NCI-H524 (cell line): ENCODE measurements around the gene MUC20.
"Not testable (repeated sequence)": the region's sequence is repeated elsewhere in the genome, so short reads cannot be mapped to it uniquely, and the experiment has no call there.

ENCODE experiments used
- DNase-seq, 2 experiments: peaks; one replicate each; lab custom pipeline; 2025; lab: John Stamatoyannopoulos, UW

Gene MUC20

DNA sequence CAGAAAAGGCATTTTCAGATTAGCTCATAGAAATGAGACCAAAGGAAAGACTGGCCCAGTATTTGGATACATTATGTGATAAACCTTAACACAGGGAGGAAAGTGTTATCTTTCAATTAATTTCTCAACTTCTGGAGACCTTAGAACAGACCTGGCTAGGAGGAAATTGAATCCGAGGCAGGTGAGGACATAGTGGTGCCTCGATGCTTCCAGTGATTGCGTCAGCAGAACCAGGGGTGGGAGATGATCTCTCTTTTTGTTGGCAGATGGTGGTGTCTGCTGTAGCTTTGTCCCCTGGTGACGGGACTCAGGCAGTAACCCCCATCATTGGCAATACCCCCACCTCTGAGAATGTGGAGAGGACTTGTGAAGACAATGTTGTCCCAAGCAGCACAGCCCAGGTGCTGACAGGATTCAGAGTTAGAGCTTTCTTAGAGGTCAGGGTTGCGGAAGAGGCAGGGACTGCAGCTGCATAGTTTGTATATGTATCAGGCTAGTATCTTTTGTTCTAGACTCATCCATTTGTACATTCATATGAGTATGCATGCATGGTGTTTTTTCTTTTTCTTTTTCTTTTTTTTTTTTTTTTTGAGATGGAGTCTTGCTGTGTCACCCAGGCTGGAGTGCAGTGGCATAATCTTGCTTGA, 27.9 kb upstream of the MUC20 start:
- DNase-seq: no peak

DNA sequence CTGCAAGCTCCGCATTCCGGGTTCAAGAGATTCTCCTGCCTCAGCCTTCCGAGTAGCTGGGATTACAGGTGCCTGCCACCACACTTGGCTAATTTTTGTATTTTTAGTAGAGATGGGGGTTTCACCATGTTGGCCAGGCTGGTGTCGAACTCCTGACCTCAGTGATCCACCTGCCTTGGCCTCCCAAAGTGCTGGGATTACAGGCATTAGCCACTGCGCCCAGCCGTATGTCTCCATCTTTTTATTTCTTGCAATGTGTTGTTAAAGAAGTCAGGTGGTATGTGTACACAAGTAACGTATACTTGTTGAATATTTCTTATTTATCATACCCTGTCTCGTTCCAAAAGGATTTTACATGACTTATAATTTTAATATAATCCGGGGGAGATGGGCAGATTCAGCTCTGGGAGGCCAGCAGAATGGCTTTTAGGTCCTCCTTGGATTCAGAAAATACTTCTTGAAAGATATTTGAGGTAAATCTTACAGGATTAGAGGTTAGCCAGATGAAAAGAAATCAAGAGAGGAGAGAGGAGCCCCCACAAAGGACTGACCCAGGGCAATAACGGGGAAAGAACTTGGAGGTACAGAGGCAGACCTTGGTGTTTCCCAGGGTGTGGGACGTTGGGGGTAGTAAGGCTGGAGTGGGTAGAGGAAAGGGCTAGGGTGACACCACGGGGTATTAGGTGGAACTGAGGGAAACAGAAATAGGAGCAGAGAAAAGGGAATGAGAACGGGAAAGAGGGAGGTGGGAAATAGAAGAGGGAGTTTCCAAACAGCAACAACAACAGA, 27.2 kb upstream of the MUC20 start:
- DNase-seq: no peak

DNA sequence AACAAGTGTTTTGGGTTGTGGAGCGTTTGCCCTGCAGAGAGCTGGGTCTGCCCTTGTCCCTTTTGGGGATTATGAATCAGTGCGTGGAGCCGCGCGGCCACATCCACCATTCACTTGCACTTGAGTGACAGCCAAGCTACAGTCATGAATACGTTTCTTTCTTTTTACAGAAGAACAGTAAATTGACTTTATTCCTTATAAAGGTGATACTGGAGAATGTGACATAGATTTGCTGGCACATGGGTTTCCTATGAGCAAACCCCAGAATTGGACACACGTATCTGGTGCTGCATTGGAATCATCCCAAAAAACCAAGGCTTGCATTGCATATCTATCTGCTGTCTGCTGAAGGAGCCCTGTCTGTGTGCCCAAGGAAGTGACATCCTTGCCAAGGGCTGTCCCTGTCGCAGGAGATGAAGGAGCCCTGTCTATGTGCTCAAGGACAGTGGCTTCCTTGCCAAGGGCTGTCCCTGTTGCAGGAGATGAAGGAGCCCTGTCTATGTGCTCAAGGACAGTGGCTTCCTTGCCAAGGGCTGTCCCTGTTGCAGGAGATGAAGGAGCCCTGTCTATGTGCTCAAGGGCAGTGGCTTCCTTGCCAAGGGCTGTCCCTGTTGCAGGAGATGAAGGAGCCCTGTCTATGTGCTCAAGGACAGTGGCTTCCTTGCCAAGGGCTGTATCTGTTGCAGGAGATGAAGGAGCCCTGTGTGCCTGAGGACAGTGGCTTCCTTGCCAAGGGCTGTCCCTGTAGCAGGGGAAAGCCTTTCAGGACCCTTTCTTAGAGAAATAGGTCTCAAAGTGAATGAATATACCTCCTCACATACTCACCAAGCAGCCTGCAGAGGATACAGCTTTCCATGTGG, 26.3 kb upstream of the MUC20 start:
- DNase-seq: not testable (repeated sequence)

DNA sequence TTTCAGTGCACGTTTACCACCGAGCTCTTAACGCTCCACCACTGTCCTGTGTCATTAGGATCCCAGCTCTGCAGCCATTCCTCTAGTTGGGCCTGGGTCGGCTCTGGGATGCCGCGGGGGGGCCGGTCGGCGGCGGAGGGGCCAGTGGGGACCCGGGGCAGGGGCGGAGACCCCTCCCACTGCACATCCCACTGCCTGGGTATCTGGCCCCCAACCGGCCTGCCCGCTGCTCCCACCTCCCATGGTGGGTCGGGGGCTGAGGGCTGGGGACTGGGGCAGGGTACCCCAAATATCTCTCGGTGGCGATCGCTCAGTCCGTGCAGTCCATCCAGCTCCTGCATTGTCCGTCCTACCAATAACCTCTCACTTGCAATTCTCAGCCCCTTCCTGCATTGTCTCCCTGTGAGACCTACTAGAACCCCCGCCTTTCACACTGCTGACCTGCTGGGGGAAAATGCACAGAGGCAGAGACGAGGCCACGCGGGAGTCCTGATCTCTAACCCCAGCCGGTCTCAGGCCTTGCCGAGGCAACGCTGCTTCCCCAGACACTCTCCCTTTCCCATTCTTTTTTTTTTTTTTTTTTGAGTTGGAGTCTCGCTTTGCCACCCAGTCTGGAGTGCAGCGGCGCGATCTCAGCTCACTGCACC, 24.0 kb upstream of the MUC20 start:
- DNase-seq: no peak

DNA sequence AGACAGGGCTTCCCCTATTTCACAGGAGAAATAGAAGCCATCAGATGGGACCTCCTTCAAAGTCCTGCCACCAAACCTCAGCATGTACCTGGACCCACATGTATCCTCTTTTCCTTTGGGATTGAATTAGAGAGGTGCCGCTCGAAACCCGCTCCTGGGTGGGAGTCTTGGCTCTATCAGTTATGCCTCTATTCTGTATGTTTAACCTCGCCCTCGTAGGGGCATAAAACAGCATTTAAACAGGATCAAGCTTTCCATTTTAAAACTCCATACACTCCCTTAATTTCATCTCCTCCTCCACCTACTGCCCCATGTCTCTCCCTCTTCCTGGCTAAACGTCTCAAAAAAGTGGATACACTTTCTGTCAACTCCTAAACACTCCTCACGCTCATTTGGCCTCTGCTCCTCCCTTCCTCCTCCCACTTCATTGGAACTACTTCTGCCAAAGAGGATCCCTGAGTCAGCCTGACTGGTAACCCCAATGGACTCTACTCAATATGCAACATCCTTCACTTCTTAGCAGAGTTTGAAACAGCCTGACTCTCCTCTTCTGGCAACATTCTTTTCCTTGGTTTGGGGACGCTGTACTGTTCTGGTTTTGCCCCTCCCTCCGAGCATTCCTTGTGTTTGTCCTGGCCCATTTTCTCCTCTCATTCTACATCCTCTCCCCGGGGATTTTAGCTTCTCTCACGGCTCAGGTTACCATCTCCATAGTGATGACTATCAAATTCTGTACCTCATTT, 23.0 kb upstream of the MUC20 start:
- no peak for DNase-seq

DNA sequence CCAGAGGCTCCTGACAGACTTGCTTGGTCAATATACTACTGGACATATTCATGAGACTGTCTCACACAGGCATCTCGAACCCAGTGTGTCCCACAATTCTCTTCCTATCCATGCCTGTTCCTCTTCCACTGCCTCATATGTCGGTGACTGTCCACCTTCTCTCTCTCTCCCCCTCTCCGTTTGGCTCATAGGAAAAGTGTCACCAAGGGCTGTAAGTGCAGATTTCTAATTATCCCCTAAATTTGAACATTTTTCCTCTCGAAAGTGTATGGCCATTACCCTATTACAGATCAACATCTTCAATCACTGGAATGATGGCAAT, 22.5 kb upstream of the MUC20 start:
- no peak for DNase-seq

DNA sequence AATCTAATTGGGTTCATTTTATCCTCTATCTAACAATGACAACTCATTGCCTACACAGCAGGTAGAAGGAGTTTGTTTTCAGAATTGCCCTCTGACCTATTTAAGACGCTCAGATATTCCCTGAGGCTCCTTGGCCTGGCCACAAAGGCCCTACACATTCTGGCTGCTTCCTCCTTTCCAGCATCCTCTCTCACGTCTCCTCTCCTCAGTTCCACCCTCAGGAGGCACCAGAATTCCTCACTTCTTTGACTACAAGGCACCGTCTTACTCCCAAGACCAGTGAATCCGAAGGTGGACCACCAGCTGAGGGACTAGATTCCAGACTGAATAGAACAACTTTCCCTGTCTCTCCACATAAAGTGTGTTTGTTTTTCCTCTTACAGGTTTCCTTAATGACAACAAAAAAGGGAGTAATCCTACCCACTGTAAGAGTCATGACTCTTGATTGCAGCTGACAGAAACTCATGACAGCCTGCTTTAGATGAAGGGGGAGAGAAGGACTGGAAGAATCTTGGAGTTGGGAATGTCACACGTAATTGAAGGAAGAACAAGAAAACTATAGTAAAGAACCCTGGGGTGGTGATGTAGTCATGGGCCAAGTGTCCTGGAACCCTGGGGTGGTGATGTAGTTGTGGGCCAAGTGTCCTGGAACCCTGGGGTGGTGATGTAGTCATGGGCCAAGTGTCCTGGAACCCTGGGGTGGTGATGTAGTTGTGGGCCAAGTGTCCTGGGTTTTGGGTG, 22.0 kb upstream of the MUC20 start:
- no peak for DNase-seq

DNA sequence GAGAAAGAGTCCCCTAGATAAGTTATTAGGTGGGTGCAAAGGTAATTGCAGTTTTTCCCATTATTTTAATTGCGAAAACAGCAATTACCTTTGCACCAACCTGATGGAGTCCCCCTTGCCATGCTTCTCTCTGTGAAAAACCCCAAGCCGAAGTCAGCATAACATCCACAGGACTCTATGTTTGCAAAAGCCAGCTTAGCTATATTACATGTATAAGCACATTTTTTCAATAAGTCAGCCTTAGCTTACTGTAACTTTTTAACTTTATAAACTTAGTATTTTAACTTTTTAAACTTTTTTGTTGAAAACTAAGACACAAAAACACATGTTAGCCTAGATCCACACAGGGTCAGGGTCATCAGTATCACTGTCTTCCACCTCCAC, 21.4 kb upstream of the MUC20 start:
- no peak for DNase-seq

DNA sequence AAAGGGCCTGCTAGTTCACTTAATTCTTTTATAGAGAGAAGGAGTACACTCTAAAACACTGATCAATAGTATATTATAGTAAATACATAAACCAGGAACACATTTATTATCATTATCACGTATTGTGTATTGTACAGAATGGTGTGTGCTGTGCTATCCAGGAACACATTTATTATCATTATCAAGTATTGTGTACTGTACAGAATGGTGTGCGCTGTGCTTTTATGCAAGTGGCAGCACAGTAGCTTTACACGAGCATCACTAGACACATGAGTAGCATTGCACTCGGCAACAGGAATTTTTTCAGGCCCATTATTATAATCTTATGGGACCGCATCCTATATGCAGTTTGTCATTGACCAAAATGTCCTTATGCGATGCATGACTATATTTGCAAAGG, 20.9 kb upstream of the MUC20 start:
- DNase-seq: no peak

DNA sequence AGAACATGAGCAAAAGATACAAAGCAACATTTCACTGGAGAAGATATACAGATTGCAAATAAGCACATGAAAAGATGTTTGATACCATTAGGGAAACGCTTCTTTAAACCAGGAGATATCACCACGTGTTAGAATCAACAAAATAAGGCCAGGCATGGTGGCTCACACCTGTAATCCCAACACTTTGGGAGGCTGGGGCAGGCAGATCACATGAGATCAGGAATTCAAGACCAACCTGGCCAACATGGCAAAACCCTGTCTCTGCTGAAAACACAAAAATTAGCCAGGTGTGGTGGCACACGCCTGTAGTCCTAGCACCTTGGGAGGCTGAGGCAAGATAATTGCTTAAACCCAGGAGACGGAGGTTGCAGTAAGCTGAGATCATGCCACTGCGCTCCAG, 20.5 kb upstream of the MUC20 start:
- DNase-seq: no peak

DNA sequence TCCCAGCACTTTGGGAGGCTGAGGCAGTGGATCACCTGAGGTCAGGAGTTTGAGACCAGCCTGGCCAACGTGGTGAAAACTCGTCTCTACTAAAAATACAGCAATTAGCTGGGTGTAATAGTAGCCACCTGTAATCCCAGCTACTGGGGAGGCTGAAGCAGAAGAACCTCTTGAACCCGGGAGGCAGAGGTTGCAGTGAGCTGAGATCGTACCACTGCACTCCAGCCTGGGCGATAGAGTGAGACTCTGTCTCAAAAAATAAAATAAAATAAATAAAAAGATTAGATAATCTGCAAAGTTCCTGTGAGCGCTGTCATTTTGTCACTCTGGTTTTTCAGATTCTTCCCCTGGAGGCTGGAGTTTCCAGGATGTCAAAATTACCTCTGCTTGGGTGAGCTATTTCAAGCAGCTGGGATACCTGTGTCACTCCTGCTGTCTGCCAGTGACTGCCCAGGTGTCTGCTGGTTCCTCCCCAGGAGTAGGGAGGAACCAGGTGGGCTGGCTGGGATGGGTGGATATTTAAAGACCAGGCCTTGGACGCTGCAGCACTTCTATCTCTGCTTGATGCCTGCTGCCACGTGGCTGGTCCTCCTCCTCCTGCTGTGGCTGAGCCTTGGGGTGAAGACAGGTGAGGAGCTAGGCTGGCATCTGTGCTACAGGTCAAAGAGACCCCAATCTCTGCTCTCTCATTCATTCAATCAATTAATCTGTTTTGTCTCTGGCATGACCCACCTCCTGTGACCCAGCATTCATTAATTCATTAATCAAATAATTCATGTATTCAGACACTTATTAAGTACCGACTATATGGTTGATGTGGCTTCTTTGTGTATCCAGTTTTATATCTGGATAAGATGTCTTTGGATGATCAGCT, 19.5 kb upstream of the MUC20 start:
- no peak for DNase-seq

DNA sequence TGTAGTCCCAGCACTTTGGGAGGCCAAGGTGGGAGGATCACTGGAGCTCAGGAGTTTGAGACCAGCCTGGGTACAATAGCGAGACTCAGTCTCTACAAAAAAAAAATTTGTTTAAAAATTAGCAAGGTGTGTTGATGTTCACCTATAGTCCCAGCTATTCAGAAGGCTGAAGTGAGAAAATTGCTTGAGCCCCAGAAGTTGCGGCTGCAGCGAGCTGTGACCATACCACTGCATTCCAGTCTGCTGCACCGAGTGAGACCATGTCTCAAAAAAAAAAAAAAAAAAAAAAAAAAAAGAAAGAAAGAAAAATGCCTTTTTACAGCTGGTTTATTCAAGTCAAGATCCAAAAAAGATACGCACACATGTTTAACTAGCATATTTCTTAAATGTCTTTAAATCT, 17.0 kb upstream of the MUC20 start:
- no peak for DNase-seq

DNA sequence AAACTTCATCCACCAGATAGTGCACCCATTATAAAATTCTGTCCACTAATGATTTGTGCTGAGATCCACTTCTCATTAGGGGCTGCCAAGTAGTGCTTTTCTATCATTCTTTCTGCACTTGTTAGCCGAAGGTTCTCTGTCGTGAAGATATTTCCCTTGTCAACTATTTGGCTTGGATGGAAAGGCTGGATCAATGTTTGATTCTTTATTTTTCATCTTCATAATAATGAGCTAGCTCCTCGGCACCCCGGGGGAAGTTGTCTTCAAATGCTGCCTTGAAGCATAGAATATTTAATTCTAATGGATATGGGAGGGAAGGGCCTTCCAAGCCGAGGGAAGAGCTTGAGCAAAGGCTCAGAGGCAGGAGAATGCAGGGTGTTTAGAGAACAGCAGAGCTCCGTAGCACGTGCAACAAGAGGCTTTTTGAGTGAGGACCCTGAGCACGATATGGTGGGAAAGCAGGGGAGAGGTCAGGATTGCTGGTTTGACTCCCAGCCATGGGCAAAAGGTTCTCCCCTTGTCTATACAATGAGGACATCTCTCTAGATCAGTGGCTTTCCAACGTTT, 16.3 kb upstream of the MUC20 start:
- no peak for DNase-seq

DNA sequence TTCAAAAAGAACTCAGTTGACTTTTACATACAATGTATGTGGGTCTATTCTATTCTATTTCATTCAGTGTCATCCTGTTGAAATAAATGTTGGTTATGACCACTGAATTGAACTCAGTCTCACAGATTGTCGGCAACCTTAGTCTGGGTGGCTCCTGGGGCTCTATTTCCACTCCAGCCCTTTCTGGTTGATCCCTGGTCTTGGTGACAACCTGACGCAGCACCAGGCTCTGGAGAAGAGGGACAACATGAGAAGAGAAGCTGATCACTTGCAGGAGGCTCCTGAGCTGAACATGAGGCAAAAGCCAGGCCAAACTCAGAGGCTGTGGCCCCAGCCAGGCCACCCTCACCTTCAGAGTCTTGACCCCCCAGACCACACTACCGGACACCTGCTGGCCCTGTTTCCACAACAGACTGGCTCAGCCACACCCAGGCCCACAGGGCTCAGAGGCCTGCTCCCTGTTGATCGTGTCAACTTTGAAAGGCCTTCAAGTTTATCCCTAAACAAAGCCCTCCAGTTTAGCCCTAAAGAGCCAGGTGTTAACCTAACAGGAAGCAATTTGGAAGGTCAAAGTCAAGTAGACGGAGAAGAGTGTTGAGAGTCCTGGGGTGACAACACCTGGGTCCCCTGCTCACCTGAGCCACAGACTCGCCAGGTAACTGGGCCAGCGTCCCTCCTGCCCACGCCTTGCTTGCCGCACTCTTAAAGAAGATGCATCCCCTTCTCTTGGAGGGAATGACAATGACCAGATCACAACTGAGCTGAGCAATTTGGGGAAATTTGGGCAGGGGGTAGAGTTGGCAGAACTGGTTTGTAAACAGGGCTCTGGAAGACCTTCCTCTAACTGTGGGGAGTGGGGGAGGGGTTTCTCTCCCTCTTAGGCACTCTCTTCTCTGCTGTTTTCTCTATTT, 15.4 kb upstream of the MUC20 start:
- DNase-seq: no peak

DNA sequence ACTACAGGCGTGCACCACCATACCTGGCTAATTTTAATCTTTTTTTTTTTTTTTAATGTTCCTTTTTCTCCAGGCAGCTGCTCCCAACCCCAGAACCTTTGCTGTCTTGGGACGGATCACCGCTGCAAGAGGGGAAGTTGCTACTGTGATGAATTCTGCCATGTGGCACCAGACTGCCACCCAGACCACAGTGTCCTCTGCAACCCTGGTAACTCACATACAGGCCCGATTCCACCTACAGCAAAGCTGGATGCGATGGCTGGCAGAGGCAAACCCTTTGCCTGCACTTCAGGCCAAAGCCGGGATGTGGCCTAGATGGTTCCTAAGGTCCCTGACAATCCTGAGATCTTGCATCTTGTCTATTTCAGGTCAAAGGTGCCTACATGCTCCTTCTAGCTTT, 12.7 kb upstream of the MUC20 start:
- DNase-seq: no peak

DNA sequence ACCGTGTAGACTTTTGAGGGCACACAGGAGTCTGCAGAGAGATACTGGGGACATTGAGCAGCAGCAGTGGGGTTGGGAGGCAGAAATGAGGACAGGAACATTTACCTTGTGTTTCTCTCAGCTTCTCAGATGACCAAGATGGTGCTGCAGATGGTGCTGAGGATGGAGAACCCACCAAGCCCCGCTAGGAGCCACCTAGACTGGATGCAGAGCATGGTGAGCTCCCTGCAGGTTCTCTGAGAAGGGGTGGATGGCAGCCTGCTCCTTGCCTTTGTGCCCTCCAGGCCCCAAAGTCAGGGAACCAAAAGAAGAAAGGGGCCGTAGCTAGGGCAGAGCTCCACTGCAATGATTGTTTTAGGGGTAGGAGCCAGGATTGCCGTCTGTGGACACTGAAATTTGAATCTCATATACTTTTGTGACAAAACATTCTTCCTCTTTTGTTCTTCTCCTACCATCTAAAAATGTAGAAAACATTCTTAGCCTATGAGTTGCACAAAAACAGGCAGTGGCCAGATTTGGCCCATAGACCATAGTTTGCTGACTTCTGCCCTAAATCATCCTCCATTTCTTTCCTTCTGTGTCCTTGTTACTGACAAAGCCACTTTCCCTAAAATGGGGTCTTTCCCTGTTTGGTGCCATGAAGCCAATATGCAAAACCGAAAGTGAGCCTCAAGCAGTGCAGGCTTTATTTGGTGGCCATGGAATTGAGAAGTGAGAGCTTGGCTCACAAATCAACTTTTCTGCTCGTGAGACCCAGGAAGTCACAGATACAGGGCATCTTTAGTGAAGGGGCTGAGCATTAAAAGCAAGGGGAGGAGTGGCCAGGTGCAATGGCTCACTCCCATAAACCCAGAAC, 11.9 kb upstream of the MUC20 start:
- DNase-seq: no peak

DNA sequence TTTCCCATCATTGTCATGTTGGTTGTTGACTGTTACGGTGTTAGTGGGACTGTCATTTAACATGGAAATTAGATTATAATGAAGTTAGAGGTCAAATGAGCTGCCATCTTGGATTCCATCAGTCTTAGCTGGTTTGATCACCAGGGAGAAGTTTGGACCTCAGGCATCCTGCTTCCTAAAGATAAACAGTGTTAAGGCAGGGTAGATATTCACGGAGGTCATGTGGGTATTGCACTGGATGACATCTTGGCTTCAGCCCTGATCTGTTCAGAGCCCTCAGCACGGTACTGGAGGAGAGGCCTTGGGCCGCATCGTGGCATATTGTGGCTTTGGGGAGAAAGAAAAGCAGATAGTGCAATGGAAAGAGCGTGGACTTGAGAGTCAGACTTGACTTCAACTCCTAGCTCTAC, 11.1 kb upstream of the MUC20 start:
- DNase-seq: no peak
